GM19240 (cell line): ENCODE results near the gene CFHR1.
"Not testable (repeated sequence)": the region's sequence is repeated elsewhere in the genome, so short reads cannot be mapped to it uniquely, and the experiment has no call there.

Experiments
- DNase-seq: peaks from one replicate; pipeline ENCODE4 v3.0.0; 2011; ENCODE audit warnings: low spot score; ENCODE audit not compliant: insufficient read length

The CFHR1 gene

GRCh38 chr1:196819531-196819930 lies at the start of gene CFHR1:
CFHR1 (plus strand) TSS chr1:196819731; CDS start chr1:196819845, 114 bp downstream.
- not testable (repeated sequence) for DNase-seq

GRCh38 chr1:196769823-196770222 lies 49.7 kb upstream of the CFHR1 start:
- not testable (repeated sequence) for DNase-seq

GRCh38 chr1:196773713-196774112 lies 45.8 kb upstream of the CFHR1 start:
- no peak for DNase-seq

GRCh38 chr1:196774175-196774574 lies 45.4 kb upstream of the CFHR1 start:
- no peak for DNase-seq

GRCh38 chr1:196774603-196775002 lies 44.9 kb upstream of the CFHR1 start, which contains the start of gene CFHR3:
CFHR3 (plus strand) TSS chr1:196774840; CDS start chr1:196774887, 47 bp downstream.
- no peak for DNase-seq

- DNase-seq = no peak
Measured at GRCh38 chr1:196777603-196778002, 41.9 kb upstream of the CFHR1 start.

GRCh38 chr1:196779093-196779492 lies 40.4 kb upstream of the CFHR1 start:
- no peak for DNase-seq

- not testable (repeated sequence) for DNase-seq
Measured at GRCh38 chr1:196791252-196791651, 28.3 kb upstream of the CFHR1 start.

- not testable (repeated sequence) for DNase-seq
Measured at GRCh38 chr1:196794103-196794502, 25.4 kb upstream of the CFHR1 start.

GRCh38 chr1:196797891-196798290 lies 21.6 kb upstream of the CFHR1 start:
- DNase-seq = no peak

GRCh38 chr1:196801920-196802319 lies 17.6 kb upstream of the CFHR1 start:
- DNase-seq = not testable (repeated sequence)

GRCh38 chr1:196808529-196809235 lies 10.8 kb upstream of the CFHR1 start:
- DNase-seq = no peak

GRCh38 chr1:196817442-196817841 lies 2.1 kb upstream of the CFHR1 start:
- not testable (repeated sequence) for DNase-seq

- DNase-seq = not testable (repeated sequence)
Measured at GRCh38 chr1:196827860-196828259, 8.3 kb downstream of the CFHR1 start.

GRCh38 chr1:196849613-196850492 lies 30.3 kb downstream of the CFHR1 start:
- DNase-seq = not testable (repeated sequence)

- DNase-seq = no peak
Measured at GRCh38 chr1:196856053-196856452, 36.5 kb downstream of the CFHR1 start.

- no peak for DNase-seq
Measured at GRCh38 chr1:196857188-196857587, 37.7 kb downstream of the CFHR1 start.

- no peak for DNase-seq
Measured at GRCh38 chr1:196858811-196859210, 39.3 kb downstream of the CFHR1 start.

- no peak for DNase-seq
Measured at GRCh38 chr1:196860323-196860884, 40.9 kb downstream of the CFHR1 start.

GRCh38 chr1:196861429-196861828 lies 41.9 kb downstream of the CFHR1 start:
- DNase-seq = no peak

- DNase-seq = no peak
Measured at GRCh38 chr1:196866974-196867373, 47.4 kb downstream of the CFHR1 start.

GRCh38 chr1:196873385-196873784 lies 53.9 kb downstream of the CFHR1 start:
- DNase-seq = no peak
